HepG2 (cell line): ENCODE data around the gene FAM149A. TPM values are rescaled to one million over a fixed set of nuclear protein-coding genes. Genes with fewer than 3 reads are reported as not detected.

Experiments used
- ATAC-seq: fragments of 200-7000 bp; cut with Tn5 transposase; 3 replicates; pipeline ENCODE4 v1.9.1; 2020; ENCODE audit warnings: mild to moderate bottlenecking, moderate library complexity
- BruUV-seq: library from RNA; stranded (reverse); fragments of 400-500 nt; replicated peaks from 2 replicates; lab custom pipeline; 2021; lab: Mats Ljungman, UMichigan
- CTCF ChIA-PET: fragments of 300-600 bp; formaldehyde crosslinking; extraction: SDS; loops from one replicate; lab custom pipeline; 2021; ENCODE audit warnings: low total read pairs, inconsistent platforms, low intra/inter-chr PET ratio; lab: Yijun Ruan, JAX
- POLR2A ChIA-PET: fragments of 350-600 bp; sonication (Branson Sonifier 250); formaldehyde crosslinking; loops from one replicate; lab custom pipeline; 2020; ENCODE audit warnings: antibody characterized with exemption, inconsistent platforms; lab: Yijun Ruan, JAX
- DNase-seq: peaks from one replicate; pipeline ENCODE4 v3.0.0-alpha.2; 2015; ENCODE audit warnings: low spot score
- FAIRE-seq: peaks from 3 replicates; lab custom pipeline; 2011; peaks lifted over from hg19 to GRCh38; lab: Jason Lieb, UNC
- H2AFZ ChIP-seq: one replicate; pipeline ENCODE4 v1.6.1; 2011; ENCODE audit warnings: low read length, inconsistent platforms
- H3K27ac ChIP-seq: fragments of 300-600 bp; 3 replicates; pipeline ENCODE4 v1.8.0; 2011; ENCODE audit warnings: mixed run types, mild to moderate bottlenecking, mixed read lengths, low read length, inconsistent platforms; ENCODE audit not compliant: insufficient read depth; ENCODE audit errors: extremely low read length
- H3K27me3 ChIP-seq, 2 experiments: fragments of 200-600 bp in 1 of 2; 2 replicates in 1 of 2; 3 replicates in 1 of 2; pipeline versions ENCODE4 v1.6.0 to v1.8.0; 2011; ENCODE audit warnings: low read length in 2 of 2, mild to moderate bottlenecking in 2 of 2, moderate library complexity in 2 of 2, inconsistent platforms in 1 of 2; ENCODE audit not compliant: insufficient read depth in 2 of 2, control insufficient read depth in 1 of 2
- H3K36me3 ChIP-seq, 2 experiments: fragments of 200-600 bp in 1 of 2; replicated peaks in 1 of 2; 2 replicates in 1 of 2; 3 replicates in 1 of 2; pipeline versions ENCODE4 v1.5.1 to v1.8.0; 2011; ENCODE audit warnings: low read length in 2 of 2, inconsistent platforms in 1 of 2; ENCODE audit not compliant: insufficient read depth in 2 of 2, control insufficient read depth in 1 of 2
- H3K4me1 ChIP-seq: 2 replicates; pipeline ENCODE4 v1.5.1; 2012; ENCODE audit warnings: low read length, inconsistent platforms; ENCODE audit not compliant: insufficient read depth
- H3K4me2 ChIP-seq: 2 replicates; pipeline ENCODE4 v1.6.0; 2011; ENCODE audit warnings: low read depth, low read length, inconsistent platforms
- H3K4me3 ChIP-seq, 3 experiments: fragments of 200-600 bp in 1 of 3; sonication (generic), shearing (Covaris generic) in 1 of 3; replicated peaks in 1 of 3; 2 replicates each; pipeline ENCODE4 v1.5.1; 2011 to 2016; ENCODE audit warnings: low read length in 3 of 3, inconsistent platforms in 2 of 3, low read depth in 2 of 3, mild to moderate bottlenecking in 2 of 3, control low read depth in 1 of 3, mixed read lengths in 1 of 3; ENCODE audit not compliant: insufficient read depth in 1 of 3
- H3K79me2 ChIP-seq: one replicate; pipeline ENCODE4 v1.6.1; 2011; ENCODE audit warnings: low read length, inconsistent platforms; ENCODE audit not compliant: insufficient read depth
- H3K9ac ChIP-seq: 2 replicates; pipeline ENCODE4 v1.6.0; 2011; ENCODE audit warnings: mild to moderate bottlenecking, low read depth, low read length, inconsistent platforms; ENCODE audit not compliant: insufficient read depth
- H3K9me3 ChIP-seq: 2 replicates; pipeline ENCODE4 v1.5.1; 2012; ENCODE audit warnings: mild to moderate bottlenecking, low read length
- H4K20me1 ChIP-seq: 2 replicates; pipeline ENCODE4 v1.6.0; 2011; ENCODE audit warnings: inconsistent platforms, mild to moderate bottlenecking, low read length, moderate library complexity; ENCODE audit not compliant: insufficient read depth
- ARID2 ChIP-seq: sonication (generic); formaldehyde crosslinking; IDR thresholded peaks from 2 replicates; pipeline ENCODE4 v1.8.1; 2022; ENCODE audit warnings: mild to moderate bottlenecking, missing genetic modification reagents, borderline replicate concordance
- BATF2 ChIP-seq: sonication (generic); formaldehyde crosslinking; IDR thresholded peaks from 2 replicates; pipeline ENCODE4 v1.8.0; 2022; ENCODE audit warnings: mild to moderate bottlenecking, missing genetic modification reagents, moderate library complexity
- KMT2A ChIP-seq: sonication (generic); formaldehyde crosslinking; IDR thresholded peaks from 2 replicates; pipeline ENCODE4 v1.4.0; 2020; ENCODE audit warnings: missing genetic modification reagents
- RBM22 ChIP-seq: fragments of 200-400 bp; formaldehyde crosslinking; optimal IDR thresholded peaks from 2 replicates; pipeline ENCODE3; 2017; ENCODE audit warnings: mild to moderate bottlenecking, low read length, moderate library complexity
- TBX2 ChIP-seq: sonication (generic); formaldehyde crosslinking; IDR thresholded peaks from 2 replicates; pipeline ENCODE4 v1.5.0; 2020; ENCODE audit warnings: missing genetic modification reagents, mild to moderate bottlenecking, borderline replicate concordance
- ZNF101 ChIP-seq: sonication (generic); formaldehyde crosslinking; IDR thresholded peaks from 2 replicates; pipeline ENCODE4 v1.4.0; 2020; ENCODE audit warnings: mild to moderate bottlenecking, low read depth, missing genetic modification reagents, borderline replicate concordance
- ZNF253 ChIP-seq: sonication (generic); formaldehyde crosslinking; IDR thresholded peaks from 2 replicates; pipeline ENCODE4 v1.8.0; 2022; ENCODE audit warnings: mild to moderate bottlenecking, missing genetic modification reagents, borderline replicate concordance
- ZNF564 ChIP-seq: sonication (generic); formaldehyde crosslinking; IDR thresholded peaks from 2 replicates; pipeline ENCODE4 v1.8.1; 2023; ENCODE audit warnings: mild to moderate bottlenecking, missing genetic modification reagents
- ZNF788 ChIP-seq: sonication (generic); formaldehyde crosslinking; IDR thresholded peaks from 2 replicates; pipeline ENCODE4 v1.5.0; 2020; ENCODE audit warnings: mild to moderate bottlenecking, missing genetic modification reagents, borderline replicate concordance
- ZNF841 ChIP-seq: sonication (generic); formaldehyde crosslinking; IDR thresholded peaks from 2 replicates; pipeline ENCODE4 v1.8.1; 2023; ENCODE audit warnings: missing genetic modification reagents, borderline replicate concordance
- WGBS: methylation state at CpG from one replicate; pipeline ENCODE4 v1.1.6; 2017; ENCODE audit warnings: low lambda C conversion rate; 5-methylcytosine and 5-hydroxymethylcytosine counted together
- in situ Hi-C: cut with HindIII; loops from 2 replicates; pipeline ENCODE4 v1.10.0; 2017; ENCODE audit warnings: low pct_unique_long_range_greater_than_20kb; ENCODE audit not compliant: extremely low pct_ligation_motif_present
- intact Hi-C: fragments of 100-400 bp; cut with micrococcal nuclease; formaldehyde crosslinking; loops from one replicate; pipeline ENCODE4 v1.10.0; 2022; ENCODE audit not compliant: unreplicated experiment
- polyA plus RNA-seq, 8 experiments: library from polyadenylated mRNA; depleted of rRNA in 3 of 8; stranded (reverse) in 7 of 8; unstranded in 1 of 8; fragments of >200 nt; fragmentation: Illumina TruSeq in 4 of 8; extraction: Trizol in 4 of 8; gene quantifications; 2 replicates each; pipeline versions ENCODE4 v1.2.1 to v1.2.3, GENCODE V29; 2011 to 2016; ENCODE audit warnings: low read depth in 4 of 8, missing spikeins in 1 of 8, mixed read lengths in 1 of 8; ENCODE audit not compliant: insufficient read depth in 1 of 8
- total RNA-seq, 5 experiments: library from RNA; depleted of rRNA; stranded (reverse); fragments of >200 nt; fragmentation: Illumina TruSeq; extraction: Trizol; gene quantifications; 2 replicates each; pipeline ENCODE4 v1.2.3, GENCODE V29; 2016; ENCODE audit warnings: low read depth in 1 of 5
- TF ChIP-seq, protein P1 (sequence below): sonication (generic); formaldehyde crosslinking; IDR thresholded peaks from 2 replicates; pipeline ENCODE4 v1.4.0; 2020; ENCODE audit warnings: mild to moderate bottlenecking, missing genetic modification reagents
- TF ChIP-seq, protein P2 (sequence below): sonication (generic); formaldehyde crosslinking; IDR thresholded peaks from 2 replicates; pipeline ENCODE4 v1.5.0; 2020; ENCODE audit warnings: missing genetic modification reagents

The FAM149A gene
- total and polyA plus RNA-seq, 2 of the 13 experiments (the other 11 are each of a cell fraction or from before 2014, with no cell fraction given): not detected

DNA sequence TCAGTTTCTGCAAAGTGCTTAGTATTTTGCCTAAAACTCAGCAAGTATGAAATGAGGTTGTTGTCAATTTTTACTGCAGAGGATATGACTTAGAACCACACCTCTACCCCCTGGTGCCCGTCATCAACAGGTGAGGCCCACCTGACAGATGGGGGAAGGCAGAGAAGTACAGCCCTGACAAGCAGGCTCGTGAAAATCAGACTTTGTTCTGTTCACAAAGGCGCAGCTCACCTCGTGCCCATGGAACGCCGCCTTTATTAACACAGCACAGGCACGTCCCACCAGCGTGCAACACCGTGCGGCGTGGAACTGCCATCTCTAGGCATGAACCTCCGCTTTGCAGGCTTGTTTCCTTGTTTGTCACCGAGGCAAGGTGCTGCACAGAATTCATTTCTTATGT is 100.2 kb downstream of the FAM149A start:
- in situ Hi-C loops: no loop called here
- ATAC-seq: no peak

More for the DNA sequence above, 100.2 kb downstream of the FAM149A start:
- Histone ChIP-seq H2AFZ (no peak overlapping the region), H3K79me2 (no peaks in the 10 kb centered on the region), H3K9me3 (peaks cover 9% of the 10 kb centered on the region; the same call in 1 of the 2 replicates), H3K27me3 (no peaks in the 10 kb centered on the region), H3K9ac (no peak overlapping the region), H3K36me3 (no peaks in the 10 kb centered on the region), H3K27ac (no peak overlapping the region), H3K4me2 (no peak overlapping the region), H3K4me3 (no peak overlapping the region), H3K4me1 (0 out of 2 replicates have a peak, but pooled peaks cover 5% of the 10 kb centered on the region), H4K20me1 (no peaks in the 10 kb centered on the region)
- no peak for DNase-seq
- 85% methylated on average over 12 of the region's 13 CpGs for WGBS
- FAIRE-seq: no peak
- TSS peak; percentile 45 for BruUV-seq
- ChIA-PET CTCF (no interaction called here), POLR2A (no interaction called here)
- intact Hi-C loops: loop anchor here (5.0 kb wide), 1 partner anchor 137 kb away; the partner anchor contains the start of gene TLR3
- TF ChIP-seq ARID2 (CRISPR knock-in tag) (no peak), BATF2 (CRISPR knock-in tag) (no peak), ZNF253 (CRISPR knock-in tag) (no peak), ZNF841 (CRISPR knock-in tag) (no peak), TBX2 (CRISPR knock-in tag) (no peak), KMT2A (CRISPR knock-in tag) (no peak), ZNF564 (CRISPR knock-in tag) (no peak), RBM22 (no peak), ZNF788 (CRISPR knock-in tag) (no peak), ZNF101 (no peak)
- TF ChIP-seq, protein P1, sequence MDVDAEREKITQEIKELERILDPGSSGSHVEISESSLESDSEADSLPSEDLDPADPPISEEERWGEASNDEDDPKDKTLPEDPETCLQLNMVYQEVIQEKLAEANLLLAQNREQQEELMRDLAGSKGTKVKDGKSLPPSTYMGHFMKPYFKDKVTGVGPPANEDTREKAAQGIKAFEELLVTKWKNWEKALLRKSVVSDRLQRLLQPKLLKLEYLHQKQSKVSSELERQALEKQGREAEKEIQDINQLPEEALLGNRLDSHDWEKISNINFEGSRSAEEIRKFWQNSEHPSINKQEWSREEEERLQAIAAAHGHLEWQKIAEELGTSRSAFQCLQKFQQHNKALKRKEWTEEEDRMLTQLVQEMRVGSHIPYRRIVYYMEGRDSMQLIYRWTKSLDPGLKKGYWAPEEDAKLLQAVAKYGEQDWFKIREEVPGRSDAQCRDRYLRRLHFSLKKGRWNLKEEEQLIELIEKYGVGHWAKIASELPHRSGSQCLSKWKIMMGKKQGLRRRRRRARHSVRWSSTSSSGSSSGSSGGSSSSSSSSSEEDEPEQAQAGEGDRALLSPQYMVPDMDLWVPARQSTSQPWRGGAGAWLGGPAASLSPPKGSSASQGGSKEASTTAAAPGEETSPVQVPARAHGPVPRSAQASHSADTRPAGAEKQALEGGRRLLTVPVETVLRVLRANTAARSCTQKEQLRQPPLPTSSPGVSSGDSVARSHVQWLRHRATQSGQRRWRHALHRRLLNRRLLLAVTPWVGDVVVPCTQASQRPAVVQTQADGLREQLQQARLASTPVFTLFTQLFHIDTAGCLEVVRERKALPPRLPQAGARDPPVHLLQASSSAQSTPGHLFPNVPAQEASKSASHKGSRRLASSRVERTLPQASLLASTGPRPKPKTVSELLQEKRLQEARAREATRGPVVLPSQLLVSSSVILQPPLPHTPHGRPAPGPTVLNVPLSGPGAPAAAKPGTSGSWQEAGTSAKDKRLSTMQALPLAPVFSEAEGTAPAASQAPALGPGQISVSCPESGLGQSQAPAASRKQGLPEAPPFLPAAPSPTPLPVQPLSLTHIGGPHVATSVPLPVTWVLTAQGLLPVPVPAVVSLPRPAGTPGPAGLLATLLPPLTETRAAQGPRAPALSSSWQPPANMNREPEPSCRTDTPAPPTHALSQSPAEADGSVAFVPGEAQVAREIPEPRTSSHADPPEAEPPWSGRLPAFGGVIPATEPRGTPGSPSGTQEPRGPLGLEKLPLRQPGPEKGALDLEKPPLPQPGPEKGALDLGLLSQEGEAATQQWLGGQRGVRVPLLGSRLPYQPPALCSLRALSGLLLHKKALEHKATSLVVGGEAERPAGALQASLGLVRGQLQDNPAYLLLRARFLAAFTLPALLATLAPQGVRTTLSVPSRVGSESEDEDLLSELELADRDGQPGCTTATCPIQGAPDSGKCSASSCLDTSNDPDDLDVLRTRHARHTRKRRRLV (CRISPR knock-in tag): no peak
- TF ChIP-seq, protein P2, sequence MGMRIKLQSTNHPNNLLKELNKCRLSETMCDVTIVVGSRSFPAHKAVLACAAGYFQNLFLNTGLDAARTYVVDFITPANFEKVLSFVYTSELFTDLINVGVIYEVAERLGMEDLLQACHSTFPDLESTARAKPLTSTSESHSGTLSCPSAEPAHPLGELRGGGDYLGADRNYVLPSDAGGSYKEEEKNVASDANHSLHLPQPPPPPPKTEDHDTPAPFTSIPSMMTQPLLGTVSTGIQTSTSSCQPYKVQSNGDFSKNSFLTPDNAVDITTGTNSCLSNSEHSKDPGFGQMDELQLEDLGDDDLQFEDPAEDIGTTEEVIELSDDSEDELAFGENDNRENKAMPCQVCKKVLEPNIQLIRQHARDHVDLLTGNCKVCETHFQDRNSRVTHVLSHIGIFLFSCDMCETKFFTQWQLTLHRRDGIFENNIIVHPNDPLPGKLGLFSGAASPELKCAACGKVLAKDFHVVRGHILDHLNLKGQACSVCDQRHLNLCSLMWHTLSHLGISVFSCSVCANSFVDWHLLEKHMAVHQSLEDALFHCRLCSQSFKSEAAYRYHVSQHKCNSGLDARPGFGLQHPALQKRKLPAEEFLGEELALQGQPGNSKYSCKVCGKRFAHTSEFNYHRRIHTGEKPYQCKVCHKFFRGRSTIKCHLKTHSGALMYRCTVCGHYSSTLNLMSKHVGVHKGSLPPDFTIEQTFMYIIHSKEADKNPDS: no peak
- TF ChIP-seq, all 625 proteins: peak for 0
